ENCODE data around the gene EFHC1.

- TF ChIP-seq POLR2AphosphoS5 (IDR thresholded peaks at IDR 0.05; ENCODE audit: borderline replicate concordance, low read depth, low read length) (no peak), EZH2 (IDR thresholded peaks at IDR 0.05) (no peak), FOXP2 (optimal IDR thresholded peaks at IDR 0.05; ENCODE audit: control extremely low read depth, extremely low read length, insufficient read depth) (no peak)
Measured at GRCh38 chr6:52508261-52508739, 88.2 kb downstream of the EFHC1 start.

Data from SK-N-MC (cell line).